ENCODE measurements around the gene MGAT3.

DNA sequence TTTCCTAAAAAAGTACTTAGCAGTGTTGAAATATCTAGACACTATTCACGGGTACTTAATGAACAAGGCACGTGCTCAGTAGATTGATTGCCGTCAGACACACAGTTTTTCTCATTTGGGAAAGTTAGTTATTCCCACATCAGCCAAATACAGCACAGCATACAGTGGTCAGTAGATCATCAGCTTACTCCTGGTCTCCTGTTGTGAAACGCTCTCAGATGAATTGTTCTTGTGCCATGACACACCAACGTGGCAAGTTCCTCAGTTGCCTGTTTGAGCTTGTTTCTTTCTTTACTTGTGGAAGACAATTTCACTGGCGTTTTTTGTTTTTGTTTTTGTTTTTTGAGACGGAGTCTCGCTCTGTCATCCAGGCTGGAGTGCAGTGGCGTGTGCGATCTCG is 48.6 kb upstream of the MGAT3 start:
- TF ChIP-seq, protein P1, sequence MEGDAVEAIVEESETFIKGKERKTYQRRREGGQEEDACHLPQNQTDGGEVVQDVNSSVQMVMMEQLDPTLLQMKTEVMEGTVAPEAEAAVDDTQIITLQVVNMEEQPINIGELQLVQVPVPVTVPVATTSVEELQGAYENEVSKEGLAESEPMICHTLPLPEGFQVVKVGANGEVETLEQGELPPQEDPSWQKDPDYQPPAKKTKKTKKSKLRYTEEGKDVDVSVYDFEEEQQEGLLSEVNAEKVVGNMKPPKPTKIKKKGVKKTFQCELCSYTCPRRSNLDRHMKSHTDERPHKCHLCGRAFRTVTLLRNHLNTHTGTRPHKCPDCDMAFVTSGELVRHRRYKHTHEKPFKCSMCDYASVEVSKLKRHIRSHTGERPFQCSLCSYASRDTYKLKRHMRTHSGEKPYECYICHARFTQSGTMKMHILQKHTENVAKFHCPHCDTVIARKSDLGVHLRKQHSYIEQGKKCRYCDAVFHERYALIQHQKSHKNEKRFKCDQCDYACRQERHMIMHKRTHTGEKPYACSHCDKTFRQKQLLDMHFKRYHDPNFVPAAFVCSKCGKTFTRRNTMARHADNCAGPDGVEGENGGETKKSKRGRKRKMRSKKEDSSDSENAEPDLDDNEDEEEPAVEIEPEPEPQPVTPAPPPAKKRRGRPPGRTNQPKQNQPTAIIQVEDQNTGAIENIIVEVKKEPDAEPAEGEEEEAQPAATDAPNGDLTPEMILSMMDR (conservative IDR thresholded peaks at IDR 0.05; ENCODE audit: low read length): no peak
- no peak for TF ChIP-seq EZH2phosphoT487 (IDR thresholded peaks at IDR 0.05; ENCODE audit: borderline replicate concordance, low read depth, low read length)

Data from OCI-LY7 (cell line).